AG08396 (cell line): ENCODE results near the gene KCNQ1.

Experiments used
- DNase-seq: peaks from one replicate; pipeline ENCODE4 v3.0.0; 2012; ENCODE audit warnings: low spot score, mixed read lengths

KCNQ1 gene

GRCh38 chr11:2838676-2839294 lies 394.0 kb downstream of the KCNQ1 start:
- DNase-seq, result no peak

DNA sequence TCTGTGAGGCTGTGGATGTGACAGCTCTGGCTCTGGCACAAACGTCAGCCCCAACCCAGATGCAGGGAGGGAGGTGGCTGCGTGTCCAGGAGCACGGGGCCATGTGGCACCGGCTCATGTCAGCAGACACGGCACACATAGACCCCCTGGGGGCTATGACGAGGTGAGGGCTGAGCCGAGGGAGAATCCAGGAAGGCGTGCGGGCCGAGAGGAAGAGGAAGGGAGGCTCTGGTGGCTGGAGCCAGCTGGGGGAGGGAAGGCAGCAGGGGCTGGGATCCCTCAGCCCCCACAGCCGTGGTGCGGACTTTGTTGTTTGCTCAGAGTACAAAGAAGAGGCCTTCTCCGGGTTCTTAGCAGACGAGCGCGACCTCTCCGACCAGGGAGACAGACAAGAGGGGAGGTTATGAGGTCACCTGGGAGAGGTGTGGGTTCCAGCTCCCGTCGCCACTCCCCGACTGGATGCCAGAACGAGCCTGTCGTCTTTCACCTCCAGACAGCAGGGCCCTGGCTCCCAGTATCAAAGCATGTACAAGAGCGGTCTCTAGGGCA lies 394.7 kb downstream of the KCNQ1 start:
- no peak for DNase-seq

GRCh38 chr11:2841411-2842190 lies 396.8 kb downstream of the KCNQ1 start:
- DNase-seq, result no peak

DNA sequence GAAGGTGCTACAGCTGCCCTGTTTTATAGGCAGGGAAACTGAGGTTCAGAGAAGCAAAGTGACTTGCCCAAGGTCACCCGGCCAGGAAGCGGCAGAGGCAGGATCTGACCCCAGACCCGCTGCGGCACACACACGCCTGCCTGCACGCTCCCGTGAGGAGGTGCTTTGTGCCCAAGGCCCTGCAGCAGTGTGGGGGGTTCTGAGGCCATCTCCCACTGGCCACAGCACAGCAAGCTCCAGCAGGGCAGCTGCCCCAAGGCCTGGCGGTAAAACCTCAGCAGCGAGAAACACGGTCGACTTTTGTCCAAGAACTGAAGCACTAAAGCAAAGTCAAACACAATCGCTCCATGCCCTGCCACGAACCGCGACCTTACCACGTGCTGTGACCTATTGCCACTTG lies 398.1 kb downstream of the KCNQ1 start:
- no peak for DNase-seq

GRCh38 chr11:2843551-2843950 lies 398.7 kb downstream of the KCNQ1 start:
- DNase-seq, result no peak

DNA sequence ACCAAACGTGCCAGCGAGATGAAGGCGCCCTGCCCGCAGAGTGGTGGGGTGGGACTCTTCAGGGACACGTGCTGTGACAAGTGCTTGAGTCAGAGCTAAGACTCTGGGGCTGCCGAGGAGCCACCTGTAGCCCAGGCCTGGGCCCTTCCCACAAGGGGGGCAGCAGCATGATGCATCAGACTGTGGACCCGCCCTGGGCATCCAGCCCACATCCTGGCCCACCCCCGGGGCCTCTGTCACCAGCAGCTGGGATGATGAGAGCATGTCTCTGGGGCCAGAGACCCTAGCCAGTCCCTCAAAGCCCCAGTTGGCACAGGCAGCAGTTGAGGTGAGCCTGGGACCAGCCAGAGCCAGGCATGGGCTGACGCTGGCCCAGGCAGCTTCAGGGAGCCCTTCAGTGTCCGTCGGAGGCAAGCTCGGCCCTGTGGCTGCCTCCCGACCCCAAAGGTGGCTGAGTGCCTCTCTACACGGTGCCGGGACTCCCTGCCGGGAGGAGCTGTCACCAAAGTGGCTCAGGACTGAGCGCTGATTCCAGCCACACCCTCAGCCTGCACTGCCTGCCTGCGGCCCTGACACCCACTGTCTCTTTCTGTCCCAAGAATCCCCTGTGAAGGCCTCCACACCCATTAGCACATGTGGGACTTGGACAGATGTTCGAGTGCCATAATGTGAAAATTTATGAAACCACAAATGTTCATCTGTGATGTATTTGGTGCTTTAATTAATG lies 399.5 kb downstream of the KCNQ1 start:
- DNase-seq, result no peak

DNA sequence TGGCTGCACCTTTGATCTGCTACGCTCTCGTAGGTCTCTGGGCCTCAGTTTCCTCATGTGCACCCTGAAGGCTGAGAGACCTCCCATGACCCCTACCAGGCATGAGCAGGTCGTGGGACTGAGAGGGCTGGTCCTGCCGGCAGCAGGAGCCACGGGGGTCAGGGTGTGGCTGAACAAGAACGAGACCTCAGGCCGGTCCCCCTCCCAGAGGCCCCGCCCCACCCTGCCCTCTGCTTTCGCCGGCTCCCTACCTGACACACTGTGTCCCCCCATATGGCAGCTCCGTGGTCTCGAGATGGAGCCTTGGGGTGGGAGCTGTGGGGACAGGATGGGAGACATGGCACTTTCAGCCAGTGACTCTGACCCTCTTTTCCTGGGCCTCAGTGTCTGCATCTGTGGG lies 400.2 kb downstream of the KCNQ1 start:
- DNase-seq, result no peak

DNA sequence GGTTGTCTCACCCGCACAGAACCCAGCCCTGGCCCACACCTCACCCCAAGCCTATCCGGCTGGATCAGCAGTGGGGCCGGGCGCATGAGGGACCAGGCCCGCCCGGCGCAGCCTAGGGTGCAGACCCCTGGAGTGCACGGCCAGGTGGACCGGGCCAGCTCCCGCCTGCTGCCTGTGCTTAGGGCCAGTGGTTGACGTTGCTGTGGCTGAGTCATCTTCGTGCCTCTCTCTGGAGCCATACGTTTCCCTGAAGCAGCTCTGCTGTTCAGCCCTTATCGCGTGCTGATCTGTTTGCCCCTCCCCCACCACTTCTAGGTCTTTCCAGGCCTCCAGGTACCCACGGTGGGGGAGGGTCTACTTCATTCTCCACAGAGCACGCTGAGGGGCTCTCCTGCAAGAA lies 401.2 kb downstream of the KCNQ1 start:
- no peak for DNase-seq

GRCh38 chr11:2846470-2846869 lies 401.7 kb downstream of the KCNQ1 start:
- DNase-seq, result no peak

DNA sequence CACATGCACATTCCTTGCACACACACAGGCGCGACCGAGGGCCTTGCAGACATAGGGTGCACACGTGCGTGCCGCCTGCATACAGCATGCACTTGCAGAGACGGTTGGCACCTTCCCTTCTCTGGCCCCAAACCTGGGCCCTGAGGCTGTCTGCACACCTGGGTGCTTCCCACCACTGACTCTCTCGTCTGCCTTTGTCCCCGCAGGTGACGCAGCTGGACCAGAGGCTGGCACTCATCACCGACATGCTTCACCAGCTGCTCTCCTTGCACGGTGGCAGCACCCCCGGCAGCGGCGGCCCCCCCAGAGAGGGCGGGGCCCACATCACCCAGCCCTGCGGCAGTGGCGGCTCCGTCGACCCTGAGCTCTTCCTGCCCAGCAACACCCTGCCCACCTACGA lies 402.8 kb downstream of the KCNQ1 start:
- DNase-seq, result no peak

DNA sequence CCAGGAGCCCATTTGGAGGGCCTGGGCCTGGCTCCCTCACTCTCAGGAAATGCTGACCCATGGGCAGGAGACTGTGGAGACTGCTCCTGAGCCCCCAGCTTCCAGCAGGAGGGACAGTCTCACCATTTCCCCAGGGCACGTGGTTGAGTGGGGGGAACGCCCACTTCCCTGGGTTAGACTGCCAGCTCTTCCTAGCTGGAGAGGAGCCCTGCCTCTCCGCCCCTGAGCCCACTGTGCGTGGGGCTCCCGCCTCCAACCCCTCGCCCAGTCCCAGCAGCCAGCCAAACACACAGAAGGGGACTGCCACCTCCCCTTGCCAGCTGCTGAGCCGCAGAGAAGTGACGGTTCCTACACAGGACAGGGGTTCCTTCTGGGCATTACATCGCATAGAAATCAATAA lies 403.7 kb downstream of the KCNQ1 start:
- DNase-seq, result no peak

DNA sequence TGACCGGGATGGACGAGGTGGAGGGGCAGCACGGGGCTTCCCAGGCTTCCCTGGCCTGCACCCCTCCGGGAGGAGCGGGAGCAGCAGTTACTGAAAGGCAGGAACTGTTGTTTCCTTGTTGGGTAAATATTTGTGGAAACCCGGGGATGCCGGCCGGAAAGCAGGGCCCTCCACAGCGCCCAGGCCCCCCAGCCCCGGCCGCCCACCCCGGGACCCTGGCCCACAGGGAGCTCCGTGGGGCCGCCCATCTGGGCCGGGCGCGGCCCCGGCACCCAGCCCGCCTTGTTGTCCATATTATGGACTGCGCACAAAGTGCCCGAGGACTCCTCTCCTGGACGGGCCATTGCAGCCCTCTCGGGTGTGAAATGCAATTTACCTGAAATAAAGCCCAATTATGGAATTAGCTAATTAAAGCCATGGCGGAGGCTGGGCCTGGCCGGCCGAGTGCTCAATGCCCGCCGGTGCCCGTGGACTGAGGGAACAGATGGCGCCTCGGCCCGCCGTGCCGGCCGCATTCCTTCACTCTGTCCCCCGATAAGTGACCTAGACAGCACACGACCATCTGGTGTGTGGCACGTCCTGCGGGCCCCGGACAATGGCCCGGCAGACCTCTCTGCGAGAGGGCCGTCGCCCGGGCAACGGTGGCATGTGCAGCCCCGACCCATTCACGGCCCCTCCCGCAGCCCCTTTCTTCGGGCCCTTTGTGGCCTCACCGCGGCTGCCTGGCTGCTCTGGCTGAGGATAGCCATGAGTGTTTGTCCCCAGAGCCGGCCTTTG lies 405.4 kb downstream of the KCNQ1 start:
- no peak for DNase-seq

DNA sequence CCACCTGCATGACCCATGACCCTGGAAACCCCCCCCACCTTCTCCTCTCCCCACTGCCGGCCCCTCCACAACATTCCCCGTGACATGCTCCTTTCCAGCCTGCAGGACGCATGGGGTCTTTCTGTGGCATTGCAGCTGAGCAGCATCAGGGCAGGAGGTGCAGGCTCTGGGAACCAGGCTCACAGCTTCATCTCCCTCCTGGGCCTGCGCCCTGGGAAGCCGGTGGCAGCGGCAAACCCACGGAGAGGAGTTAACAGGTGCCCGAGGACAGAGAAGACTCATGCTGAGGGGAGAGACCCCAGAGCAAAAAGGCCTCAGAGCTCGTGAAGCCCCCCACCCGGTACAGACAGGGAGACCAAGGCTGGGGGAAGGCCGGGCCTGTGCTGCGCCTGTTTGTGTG lies 408.6 kb downstream of the KCNQ1 start:
- DNase-seq, result no peak

DNA sequence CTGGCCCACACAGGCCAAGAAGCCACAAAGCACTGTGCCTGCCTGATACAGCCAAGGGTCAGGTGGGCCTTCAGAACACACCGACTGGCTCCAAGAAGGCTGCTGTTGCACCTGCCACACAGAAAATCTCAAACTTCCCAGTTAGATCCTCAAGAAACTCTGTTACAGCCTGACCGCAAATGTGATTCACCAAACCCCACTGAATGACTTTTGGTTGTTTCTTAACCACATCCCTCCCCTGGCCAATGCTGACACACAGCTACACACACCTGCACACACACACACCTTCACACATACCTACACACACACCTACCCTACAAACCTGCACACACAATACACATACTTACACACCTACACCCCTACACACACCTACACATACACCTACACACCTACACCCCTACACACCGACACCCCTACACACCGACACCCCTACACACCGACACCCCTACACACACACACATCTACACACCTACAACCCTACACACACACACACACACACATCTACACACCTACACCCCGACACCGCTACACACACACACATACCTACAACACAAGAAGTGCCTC lies 409.3 kb downstream of the KCNQ1 start:
- no peak for DNase-seq

- DNase-seq, result no peak
These were observed 410.4 kb downstream of the KCNQ1 start for GRCh38 chr11:2855162-2855561.

GRCh38 chr11:2857276-2857675 lies 412.5 kb downstream of the KCNQ1 start:
- no peak for DNase-seq

- no peak for DNase-seq
These were observed 413.1 kb downstream of the KCNQ1 start for GRCh38 chr11:2857918-2858317.

GRCh38 chr11:2858995-2859698 lies 414.3 kb downstream of the KCNQ1 start:
- DNase-seq, result no peak

DNA sequence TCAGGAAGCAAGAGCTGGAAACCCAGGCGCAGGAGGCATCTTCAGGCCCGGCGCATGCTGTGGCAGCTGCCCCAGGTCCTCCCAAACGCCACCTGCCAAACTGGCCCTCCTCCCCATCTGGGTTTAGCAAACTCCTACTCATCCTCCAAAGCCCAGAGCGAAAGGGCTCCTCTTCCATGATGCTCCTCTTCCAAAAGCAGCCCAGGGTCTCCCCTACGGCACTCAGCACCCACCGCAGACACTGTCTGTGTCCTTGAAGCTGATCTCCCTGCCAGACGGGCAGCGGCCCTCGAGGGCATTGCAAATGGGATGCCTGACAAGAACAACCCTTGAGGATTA lies 414.9 kb downstream of the KCNQ1 start:
- no peak for DNase-seq

DNA sequence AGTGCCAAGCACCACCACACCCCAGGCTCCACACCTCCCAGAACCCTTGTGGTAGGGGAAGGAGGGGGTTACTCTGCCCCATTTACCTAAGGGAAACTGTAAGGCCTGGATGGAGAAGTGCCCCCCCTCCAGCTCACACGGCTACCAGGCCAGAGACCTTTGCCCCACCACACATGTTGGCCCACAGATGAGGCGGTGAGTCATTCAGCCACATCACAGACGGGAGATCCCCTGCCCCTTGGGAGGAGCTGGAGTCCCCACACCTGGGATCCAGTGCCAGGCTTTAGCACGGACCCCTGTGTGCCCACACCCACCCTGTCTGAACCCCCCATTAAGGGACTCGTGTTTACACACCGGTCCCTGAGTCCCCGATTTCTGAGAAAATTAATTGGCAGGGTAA lies 415.8 kb downstream of the KCNQ1 start:
- peak; percentile 52 for DNase-seq
